Measurements from ENCODE around the gene LHX6. TPM values are rescaled to one million over a fixed set of nuclear protein-coding genes. Genes with fewer than 3 reads are reported as not detected.

Gene LHX6
- total RNA-seq, 2 experiments from 2014 or later, result 0.07 to 0.22 TPM

GRCh38 chr9:122239722-122240121 is 11.0 kb upstream of the LHX6 start:
- peaks cover 23% of the 10 kb centered on the region for H3K36me3 Mint-ChIP-seq (ENCODE audit: low read depth)
- TF ChIP-seq CTCF (IDR thresholded peaks at IDR 0.05), result no peak
- no peaks in the 10 kb centered on the region for H3K9me3 Mint-ChIP-seq
- intact Hi-C loops (cut with micrococcal nuclease), result no loop called here
- no peaks in the 10 kb centered on the region for H3K4me1 Mint-ChIP-seq (ENCODE audit: low read depth)
- H3K4me3 Mint-ChIP-seq, result no peak overlapping the region
- CTCF ChIA-PET, result interaction anchor here (1.3 kb wide), 1 partner anchor 116 kb away, joined by 3 read pairs; no protein-coding TSS in a partner anchor
- no peaks in the 10 kb centered on the region for H3K27me3 Mint-ChIP-seq
- DNase-seq (no peak), ATAC-seq (no peak)
- POLR2A ChIA-PET, result interaction anchor here (1.4 kb wide), 1 partner anchor 25 kb away, joined by 4 read pairs; the partner anchor contains the start of genes MRRF and RBM18
- H3K27ac Mint-ChIP-seq, result no peak overlapping the region

DNA sequence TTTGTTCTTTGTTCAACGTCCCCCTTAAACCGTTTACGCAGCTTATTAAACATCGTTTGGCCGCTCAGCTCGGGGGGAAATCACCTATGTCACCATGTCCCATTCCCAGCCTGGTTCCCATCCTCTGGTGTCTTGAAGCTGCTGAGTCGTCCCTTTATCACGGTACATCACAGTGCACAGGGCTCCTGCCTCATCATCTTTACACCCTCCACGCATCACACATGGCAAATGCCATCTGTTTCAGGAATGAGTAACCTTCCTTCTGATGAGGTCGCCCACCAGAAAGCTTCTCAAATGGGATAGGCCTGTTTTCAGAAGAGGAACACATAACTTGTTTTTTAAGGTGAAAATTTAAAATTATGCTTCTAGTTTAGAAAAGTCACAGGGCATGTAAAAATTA is 7.9 kb upstream of the LHX6 start:
- no peak overlapping the region for H3K4me3 Mint-ChIP-seq
- no peaks in the 10 kb centered on the region for H3K9me3 Mint-ChIP-seq
- DNase-seq, result no peak
- no peaks in the 10 kb centered on the region for H3K4me1 Mint-ChIP-seq (ENCODE audit: low read depth)
- TF ChIP-seq CTCF (IDR thresholded peaks at IDR 0.05), result no peak
- CTCF ChIA-PET, result no interaction called here
- H3K27ac Mint-ChIP-seq, result no peak overlapping the region
- POLR2A ChIA-PET, result interaction anchor here (1.0 kb wide), 1 partner anchor 9 kb away, joined by 3 read pairs; no protein-coding TSS in a partner anchor
- H3K36me3 Mint-ChIP-seq (ENCODE audit: low read depth), result peaks cover 10% of the 10 kb centered on the region
- intact Hi-C loops (cut with micrococcal nuclease), result no loop called here
- peaks cover 3% of the 10 kb centered on the region for H3K27me3 Mint-ChIP-seq
- no peak for ATAC-seq

- Mint-ChIP-seq H3K4me1 (ENCODE audit: low read depth) (no peaks in the 10 kb centered on the region), H3K27me3 (peaks cover 5% of the 10 kb centered on the region), H3K4me3 (no peak overlapping the region), H3K9me3 (no peaks in the 10 kb centered on the region), H3K27ac (no peak overlapping the region), H3K36me3 (ENCODE audit: low read depth) (no peaks in the 10 kb centered on the region)
- no peak for TF ChIP-seq CTCF (IDR thresholded peaks at IDR 0.05)
- intact Hi-C loops (cut with micrococcal nuclease), result no loop called here
- ATAC-seq (no peak), DNase-seq (no peak)
- POLR2A ChIA-PET, result no interaction called here
- CTCF ChIA-PET, result interaction anchor here (1.6 kb wide), 1 partner anchor 109 kb away, joined by 3 read pairs; no protein-coding TSS in a partner anchor
Measured at GRCh38 chr9:122234022-122234748, 5.4 kb upstream of the LHX6 start.

- POLR2A ChIA-PET, result no interaction called here
Measured at GRCh38 chr9:122232796-122233306, 4.1 kb upstream of the LHX6 start.

More at GRCh38 chr9:122232796-122233306, 4.1 kb upstream of the LHX6 start:
- H3K4me1 Mint-ChIP-seq (ENCODE audit: low read depth), result no peaks in the 10 kb centered on the region
- H3K27ac Mint-ChIP-seq, result no peak overlapping the region
- H3K4me3 Mint-ChIP-seq, result no peak overlapping the region
- intact Hi-C loops (cut with micrococcal nuclease), result no loop called here
- CTCF ChIA-PET, result interaction anchor here (1.1 kb wide), 1 partner anchor 10 kb away, joined by 3 read pairs; no protein-coding TSS in a partner anchor
- DNase-seq, result no peak
- H3K27me3 Mint-ChIP-seq, result peaks cover 8% of the 10 kb centered on the region
- no peaks in the 10 kb centered on the region for H3K36me3 Mint-ChIP-seq (ENCODE audit: low read depth)
- no peaks in the 10 kb centered on the region for H3K9me3 Mint-ChIP-seq
- no peak for ATAC-seq
- no peak for TF ChIP-seq CTCF (IDR thresholded peaks at IDR 0.05)

Measured in activated CD8-positive, alpha-beta T cell treated with anti-CD3 and anti-CD28 coated beads for 36 hours (primary cell).